ENCODE results near the gene ARHGAP23.
A peak's percentile ranks its signal among the peaks of the same experiment; 100 is the strongest.
"Not testable (repeated sequence)": the region's sequence is repeated elsewhere in the genome, so short reads cannot be mapped to it uniquely, and the experiment has no call there.

The ARHGAP23 gene

GRCh38 chr17:38485681-38486298 is 57.5 kb downstream of the ARHGAP23 start:
- DNase-seq (ENCODE audit: low read depth) = not testable (repeated sequence)

- DNase-seq (ENCODE audit: low read depth) = not testable (repeated sequence)
Measured at GRCh38 chr17:38489774-38490173, 61.5 kb downstream of the ARHGAP23 start.

- not testable (repeated sequence) for DNase-seq (ENCODE audit: low read depth)
Measured at GRCh38 chr17:38491346-38492066, 63.2 kb downstream of the ARHGAP23 start.

- DNase-seq (ENCODE audit: low read depth) = peak; percentile 88
Measured at GRCh38 chr17:38492067-38493040, 64.1 kb downstream of the ARHGAP23 start.

GRCh38 chr17:38494152-38494551 is 65.9 kb downstream of the ARHGAP23 start:
- DNase-seq (ENCODE audit: low read depth) = not testable (repeated sequence)

GRCh38 chr17:38497656-38498055 is 69.4 kb downstream of the ARHGAP23 start:
- DNase-seq (ENCODE audit: low read depth) = not testable (repeated sequence)

- DNase-seq (ENCODE audit: low read depth) = no peak
Measured at GRCh38 chr17:38498353-38498752, 70.1 kb downstream of the ARHGAP23 start.

- DNase-seq (ENCODE audit: low read depth) = not testable (repeated sequence)
Measured at GRCh38 chr17:38499230-38499629, 71.0 kb downstream of the ARHGAP23 start.

GRCh38 chr17:38501718-38502117 is 73.5 kb downstream of the ARHGAP23 start:
- DNase-seq (ENCODE audit: low read depth) = not testable (repeated sequence)

GRCh38 chr17:38503286-38503913 is 75.1 kb downstream of the ARHGAP23 start:
- DNase-seq (ENCODE audit: low read depth) = not testable (repeated sequence)

GRCh38 chr17:38504216-38504615 is 76.0 kb downstream of the ARHGAP23 start:
- DNase-seq (ENCODE audit: low read depth) = no peak

GRCh38 chr17:38507436-38507835 is 79.2 kb downstream of the ARHGAP23 start:
- no peak for DNase-seq (ENCODE audit: low read depth)

GRCh38 chr17:38507921-38508569 is 79.8 kb downstream of the ARHGAP23 start:
- no peak for DNase-seq (ENCODE audit: low read depth)

GRCh38 chr17:38508570-38508950 is 80.3 kb downstream of the ARHGAP23 start:
- no peak for DNase-seq (ENCODE audit: low read depth)

- peak; percentile 56 for DNase-seq (ENCODE audit: low read depth)
Measured at GRCh38 chr17:38508954-38509771, 80.9 kb downstream of the ARHGAP23 start.

GRCh38 chr17:38509772-38510420 is 81.6 kb downstream of the ARHGAP23 start:
- DNase-seq (ENCODE audit: low read depth) = no peak

- DNase-seq (ENCODE audit: low read depth) = no peak
Measured at GRCh38 chr17:38510421-38511149, 82.3 kb downstream of the ARHGAP23 start.

GRCh38 chr17:38511150-38512108 is 83.2 kb downstream of the ARHGAP23 start:
- DNase-seq (ENCODE audit: low read depth) = no peak
